ENCODE data around the gene MGAT3. TPM values are rescaled to one million over a fixed set of nuclear protein-coding genes. Genes with fewer than 3 reads are reported as not detected.
A peak's percentile ranks its signal among the peaks of the same experiment; 100 is the strongest.

The MGAT3 gene
- 6.4 and 13.2 TPM in 2 replicates for total RNA-seq (2011; cell fraction: chromatin; rRNA removed; ENCODE audit: low replicate concordance)
- 12.2 and 15.0 TPM in 2 replicates for total RNA-seq (2011; cell fraction: nucleolus; rRNA removed)
- total RNA-seq (2011; cell fraction: nucleoplasm; rRNA removed), result 10.2 and 10.6 TPM in 2 replicates
- total RNA-seq (2014; rRNA removed) (4.6 and 5.7 TPM in 2 replicates), total RNA-seq (2014; rRNA removed; fragmentation: Illumina TruSeq; extraction: Trizol) (2.8 and 3.5 TPM in 2 replicates), total RNA-seq (2015; rRNA removed; fragmentation: Illumina TruSeq; extraction: Trizol) (4.3 and 4.6 TPM in 2 replicates), total RNA-seq (2021) (11.4 and 11.5 TPM in 2 replicates), polyA plus RNA-seq (2011; rRNA removed) (6.6 and 6.8 TPM in 2 replicates), polyA plus RNA-seq (2014; fragmentation: Illumina TruSeq; extraction: Trizol) (4.2 and 5.4 TPM in 2 replicates), polyA plus RNA-seq (2014; fragmentation: Nextera tagmentation; extraction: Ambion mirVana) (under 1 TPM; 0.10 to 0.18 TPM), polyA plus RNA-seq (2014; rRNA removed) (6.0 and 7.0 TPM in 2 replicates), polyA minus RNA-seq (2011; rRNA and poly(A)+ RNA removed) (10.3 and 15.4 TPM in 2 replicates), Bru-seq, nascent RNA (percentile 52 among the genes with signal in this experiment), BruChase-seq, experiment 1, labeled RNA remaining after a 2-hour chase (percentile 52 among the genes with signal in this experiment), BruChase-seq, experiment 2, labeled RNA remaining after a 6-hour chase (percentile 55 among the genes with signal in this experiment)
- 8.2 and 17.9 TPM in 2 replicates for polyA plus RNA-seq (2011; cell fraction: cytosol; rRNA removed)
- 6.0 and 12.6 TPM in 2 replicates for polyA plus RNA-seq (2011; cell fraction: nucleus; rRNA removed)
- 4.6 and 7.2 TPM in 2 replicates for polyA plus RNA-seq (2012)
- polyA minus RNA-seq (2011; cell fraction: cytosol; rRNA and poly(A)+ RNA removed), result 18.6 and 19.4 TPM in 2 replicates
- 4.6 and 5.1 TPM in 2 replicates for polyA minus RNA-seq (2011; cell fraction: nucleus; rRNA and poly(A)+ RNA removed)
- long read RNA-seq, experiment 1, full-length matches to known transcripts, result 4 of 64 reads
- long read RNA-seq, experiment 1, partial matches to known transcripts, result 56 of 64 reads
- long read RNA-seq, experiment 1, other reads (novel, unspliced or antisense), result 4 of 64 reads
- long read RNA-seq, experiment 2, full-length matches to known transcripts, result 1 of 22 reads
- long read RNA-seq, experiment 2, partial matches to known transcripts, result 0 of 22 reads
- long read RNA-seq, experiment 2, other reads (novel, unspliced or antisense), result 21 of 22 reads
- long read RNA-seq, experiment 3, result 0 reads

DNA sequence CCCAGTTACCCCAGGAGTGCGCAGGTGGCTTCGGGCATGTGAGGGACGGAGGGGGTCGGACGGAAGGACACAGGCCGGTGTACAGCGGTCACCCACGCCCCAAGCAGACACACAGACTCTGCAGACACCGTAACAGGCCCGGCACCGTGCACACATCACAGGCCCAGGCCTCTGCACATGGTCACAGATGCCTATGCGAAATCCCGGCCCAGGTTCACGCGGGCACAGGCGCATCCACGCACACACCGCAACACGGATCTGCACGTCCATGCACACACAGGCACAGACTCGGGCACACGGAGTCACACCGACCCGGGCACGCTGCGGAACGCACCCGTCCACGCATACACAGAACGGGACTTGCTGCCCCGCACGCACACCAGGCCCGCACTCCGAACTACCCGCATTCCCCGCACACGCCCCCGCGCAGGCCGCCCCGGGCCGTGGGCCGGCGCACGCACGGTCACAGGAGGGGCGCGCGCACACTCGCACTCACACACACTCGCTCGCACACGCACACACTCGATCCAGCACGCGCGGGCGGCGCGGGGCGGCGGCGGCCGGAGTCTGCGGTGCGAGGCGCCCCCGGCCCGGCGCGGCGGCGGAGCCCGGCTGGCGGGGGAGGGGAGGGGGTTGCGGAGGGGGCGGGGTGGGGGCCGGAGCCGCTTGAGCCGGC is at the start of gene MGAT3:
TSS of gene MGAT3 (plus strand) at position 491 of the 676 bp plus-strand sequence. CDS start 30,336 bp downstream, outside the sequence.
- Histone ChIP-seq H3K79me2 (ENCODE audit: control insufficient read depth, insufficient read depth, low read length) (peaks cover 33% of the 10 kb centered on the region), H3K9ac (ENCODE audit: insufficient read depth in 1 of 2, low read depth in 2 of 2, low read length in 2 of 2) (peak within 1 kb of the TSS; percentile 68 to 93; a peak in 3 of 4 replicates)
- no peak for TF ChIP-seq ARNT (IDR thresholded peaks at IDR 0.05)
- TF ChIP-seq GABPB2 (CRISPR knock-in tag; conservative IDR thresholded peaks at IDR 0.05), result no peak
- no peak for TF ChIP-seq KLF6 (CRISPR knock-in tag; IDR thresholded peaks at IDR 0.05; ENCODE audit: borderline replicate concordance)
- peak; percentile 39 for TF ChIP-seq RBBP5 (IDR thresholded peaks at IDR 0.05; ENCODE audit: borderline replicate concordance, insufficient read depth, low read length, poor library complexity, severe bottlenecking)
- TF ChIP-seq, protein P1, sequence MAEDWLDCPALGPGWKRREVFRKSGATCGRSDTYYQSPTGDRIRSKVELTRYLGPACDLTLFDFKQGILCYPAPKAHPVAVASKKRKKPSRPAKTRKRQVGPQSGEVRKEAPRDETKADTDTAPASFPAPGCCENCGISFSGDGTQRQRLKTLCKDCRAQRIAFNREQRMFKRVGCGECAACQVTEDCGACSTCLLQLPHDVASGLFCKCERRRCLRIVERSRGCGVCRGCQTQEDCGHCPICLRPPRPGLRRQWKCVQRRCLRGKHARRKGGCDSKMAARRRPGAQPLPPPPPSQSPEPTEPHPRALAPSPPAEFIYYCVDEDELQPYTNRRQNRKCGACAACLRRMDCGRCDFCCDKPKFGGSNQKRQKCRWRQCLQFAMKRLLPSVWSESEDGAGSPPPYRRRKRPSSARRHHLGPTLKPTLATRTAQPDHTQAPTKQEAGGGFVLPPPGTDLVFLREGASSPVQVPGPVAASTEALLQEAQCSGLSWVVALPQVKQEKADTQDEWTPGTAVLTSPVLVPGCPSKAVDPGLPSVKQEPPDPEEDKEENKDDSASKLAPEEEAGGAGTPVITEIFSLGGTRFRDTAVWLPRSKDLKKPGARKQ (CRISPR knock-in tag; IDR thresholded peaks at IDR 0.05), result peak; percentile 72; the same call in 1 of the 2 replicates
- TF ChIP-seq ZBTB49 (CRISPR knock-in tag; IDR thresholded peaks at IDR 0.05; ENCODE audit: borderline replicate concordance), result no peak
- TF ChIP-seq, protein P2, sequence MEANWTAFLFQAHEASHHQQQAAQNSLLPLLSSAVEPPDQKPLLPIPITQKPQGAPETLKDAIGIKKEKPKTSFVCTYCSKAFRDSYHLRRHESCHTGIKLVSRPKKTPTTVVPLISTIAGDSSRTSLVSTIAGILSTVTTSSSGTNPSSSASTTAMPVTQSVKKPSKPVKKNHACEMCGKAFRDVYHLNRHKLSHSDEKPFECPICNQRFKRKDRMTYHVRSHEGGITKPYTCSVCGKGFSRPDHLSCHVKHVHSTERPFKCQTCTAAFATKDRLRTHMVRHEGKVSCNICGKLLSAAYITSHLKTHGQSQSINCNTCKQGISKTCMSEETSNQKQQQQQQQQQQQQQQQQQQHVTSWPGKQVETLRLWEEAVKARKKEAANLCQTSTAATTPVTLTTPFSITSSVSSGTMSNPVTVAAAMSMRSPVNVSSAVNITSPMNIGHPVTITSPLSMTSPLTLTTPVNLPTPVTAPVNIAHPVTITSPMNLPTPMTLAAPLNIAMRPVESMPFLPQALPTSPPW (CRISPR knock-in tag; IDR thresholded peaks at IDR 0.05), result no peak
- TF ChIP-seq SUPT5H (IDR thresholded peaks at IDR 0.05), result no peak
- peak; percentile 6; the same call in 1 of the 2 replicates for TF ChIP-seq CXXC5 (CRISPR knock-in tag; IDR thresholded peaks at IDR 0.05)
- no peak for TF ChIP-seq MCM7 (IDR thresholded peaks at IDR 0.05)
- no peak for TF ChIP-seq GABPB1 (CRISPR knock-in tag; IDR thresholded peaks at IDR 0.05)

More for the DNA sequence above, at the start of gene MGAT3:
- H3K4me1 ChIP-seq (replicated peaks in 1 of 2; ENCODE audit: control insufficient read depth in 2 of 2, insufficient read depth in 2 of 2, low read length in 2 of 2), result peaks cover 36 to 73% of the 10 kb centered on the region in 2 experiments; a peak in 4 of 5 replicates
- CTCF ChIA-PET (ENCODE audit: low intra/inter-chr PET ratio), result no interaction called here
- no peaks in the 10 kb centered on the region for H3K9me3 ChIP-seq (replicated peaks; ENCODE audit: control insufficient read depth, insufficient read depth, low read depth, low read length)
- FAIRE-seq (no peak), DNase-seq (ENCODE audit: extremely low read depth in 1 of 4, low spot score in 3 of 4) (no peak), ATAC-seq (no peak)
- intact Hi-C loops (cut with micrococcal nuclease), result no loop called here
- H3K27me3 ChIP-seq (ENCODE audit: control insufficient read depth in 2 of 2, insufficient read depth in 2 of 2, low read length in 2 of 2), result no peaks in the 10 kb centered on the region
- H3K27ac ChIP-seq (ENCODE audit: extremely low read depth, low read depth, low read length), result peak within 1 kb of the TSS; percentile 67; the same call in 2 of the 3 replicates
- H2AFZ ChIP-seq (ENCODE audit: low read depth, low read length), result 0 out of 2 replicates have a peak within 1 kb of the TSS, but pooled peaks have one; percentile 24
- H4K20me1 ChIP-seq (replicated peaks; ENCODE audit: control insufficient read depth, insufficient read depth, low read length), result no peaks in the 10 kb centered on the region
- H3K9me1 ChIP-seq (ENCODE audit: control insufficient read depth, insufficient read depth, low read length), result no peaks in the 10 kb centered on the region
- no TSS peak for BruUV-seq (replicated peaks)
- in situ Hi-C loops (cut with MboI), result no loop called here
- POLR2A ChIA-PET, result no interaction called here
- WGBS (ENCODE audit: insufficient coverage, low coverage, missing lambda C conversion rate), result 60% methylated on average over 2 of the region's 80 CpGs
- H3K4me3 ChIP-seq, result peak within 1 kb of the TSS; percentile 59
- peak within 1 kb of the TSS; percentile 76 for H3K4me2 ChIP-seq (ENCODE audit: insufficient read depth, low read length)
- no peaks in the 10 kb centered on the region for H3K36me3 ChIP-seq (ENCODE audit: control insufficient read depth, insufficient read depth, low read length)
